ENCODE data around the gene CREBRF.

- TF ChIP-seq CTCF (IDR thresholded peaks at IDR 0.05): no peak
- no peak for TF ChIP-seq POLR2A (IDR thresholded peaks at IDR 0.05)
- no peak for TF ChIP-seq POLR2AphosphoS5 (IDR thresholded peaks at IDR 0.05; ENCODE audit: insufficient read depth in 1 of 2, low read depth in 1 of 2)
These were observed 16.2 kb upstream of the CREBRF start for GRCh38 chr5:173039964-173040363.

Measured in vagina (tissue), 2 donors.